HepG2 (cell line): ENCODE measurements around the gene DHRS1. TPM values are rescaled to one million over a fixed set of nuclear protein-coding genes. Genes with fewer than 3 reads are reported as not detected.

ENCODE experiments used
- ARID4A ChIP-seq: sonication (generic); formaldehyde crosslinking; IDR thresholded peaks from 2 replicates; pipeline ENCODE4 v1.5.0; 2020; ENCODE audit warnings: mild to moderate bottlenecking, missing genetic modification reagents, borderline replicate concordance
- ARID5B ChIP-seq: IDR thresholded peaks from 2 replicates; pipeline ENCODE4 v1.4.0; 2020; ENCODE audit warnings: mild to moderate bottlenecking, missing genetic modification reagents
- CENPX ChIP-seq: sonication (generic); formaldehyde crosslinking; IDR thresholded peaks from 2 replicates; pipeline ENCODE4 v1.9.0; 2021; ENCODE audit warnings: mild to moderate bottlenecking, missing genetic modification reagents, moderate library complexity
- MTERF4 ChIP-seq: sonication (generic); formaldehyde crosslinking; IDR thresholded peaks from 2 replicates; pipeline ENCODE4 v1.8.0; 2023; ENCODE audit warnings: mild to moderate bottlenecking, missing genetic modification reagents
- MXD4 ChIP-seq: IDR thresholded peaks from 2 replicates; pipeline ENCODE4 v1.6.1; 2016; ENCODE audit warnings: mild to moderate bottlenecking, missing biosample characterization, missing genetic modification reagents
- NR2F6 ChIP-seq, 2 experiments: IDR thresholded peaks; 2 replicates each; pipeline ENCODE4 v1.6.1; 2016; ENCODE audit warnings: antibody characterized with exemption in 1 of 2, mild to moderate bottlenecking in 1 of 2
- SALL1 ChIP-seq: sonication (generic); formaldehyde crosslinking; IDR thresholded peaks from 2 replicates; pipeline ENCODE4 v1.8.0; 2022; ENCODE audit warnings: mild to moderate bottlenecking, missing genetic modification reagents
- ZNF251 ChIP-seq: sonication (generic); formaldehyde crosslinking; IDR thresholded peaks from 2 replicates; pipeline ENCODE4 v1.9.0; 2021; ENCODE audit warnings: mild to moderate bottlenecking, missing genetic modification reagents
- ZNF280B ChIP-seq: sonication (generic); formaldehyde crosslinking; IDR thresholded peaks from 2 replicates; pipeline ENCODE4 v1.5.0; 2020; ENCODE audit warnings: missing genetic modification reagents, mild to moderate bottlenecking, borderline replicate concordance
- ZNF431 ChIP-seq: sonication (generic); formaldehyde crosslinking; IDR thresholded peaks from 2 replicates; pipeline ENCODE4 v1.9.0; 2022; ENCODE audit warnings: missing genetic modification reagents, low read depth, mild to moderate bottlenecking, borderline replicate concordance
- ZNF558 ChIP-seq: sonication (generic); formaldehyde crosslinking; IDR thresholded peaks from 2 replicates; pipeline ENCODE4 v1.9.0; 2022; ENCODE audit warnings: mild to moderate bottlenecking, missing genetic modification reagents, borderline replicate concordance
- ZNF572 ChIP-seq: sonication (generic); formaldehyde crosslinking; IDR thresholded peaks from 2 replicates; pipeline ENCODE4 v1.5.1; 2020; ENCODE audit warnings: mild to moderate bottlenecking, missing genetic modification reagents
- ZNF788 ChIP-seq: sonication (generic); formaldehyde crosslinking; IDR thresholded peaks from 2 replicates; pipeline ENCODE4 v1.5.0; 2020; ENCODE audit warnings: mild to moderate bottlenecking, missing genetic modification reagents, borderline replicate concordance
- ZNF878 ChIP-seq: sonication (generic); formaldehyde crosslinking; IDR thresholded peaks from 2 replicates; pipeline ENCODE4 v1.8.1; 2023; ENCODE audit warnings: mild to moderate bottlenecking, missing genetic modification reagents, moderate library complexity
- polyA plus RNA-seq, 8 experiments: library from polyadenylated mRNA; depleted of rRNA in 3 of 8; stranded (reverse) in 7 of 8; unstranded in 1 of 8; fragments of >200 nt; fragmentation: Illumina TruSeq in 4 of 8; extraction: Trizol in 4 of 8; gene quantifications; 2 replicates each; pipeline versions ENCODE4 v1.2.1 to v1.2.3, GENCODE V29; 2011 to 2016; ENCODE audit warnings: low read depth in 4 of 8, missing spikeins in 1 of 8, mixed read lengths in 1 of 8; ENCODE audit not compliant: insufficient read depth in 1 of 8
- total RNA-seq, 5 experiments: library from RNA; depleted of rRNA; stranded (reverse); fragments of >200 nt; fragmentation: Illumina TruSeq; extraction: Trizol; gene quantifications; 2 replicates each; pipeline ENCODE4 v1.2.3, GENCODE V29; 2016; ENCODE audit warnings: low read depth in 1 of 5

Gene DHRS1
- total and polyA plus RNA-seq, 2 of the 13 experiments (the other 11 are each of a cell fraction or from before 2014, with no cell fraction given) = 49.8 to 60.8 TPM

- TF ChIP-seq ARID4A (peak; percentile 62), SALL1 (CRISPR knock-in tag) (peak; percentile 76), ZNF572 (CRISPR knock-in tag) (peak; percentile 85), NR2F6 (IDR thresholded peaks at IDR 0.05) (peak; percentile 88), NR2F6 (CRISPR knock-in tag; IDR thresholded peaks at IDR 0.05) (peak; percentile 77), MXD4 (CRISPR knock-in tag) (0 out of 2 replicates have a peak, but pooled peaks have one; percentile 5), ZNF251 (CRISPR knock-in tag) (no peak), CENPX (CRISPR knock-in tag) (no peak), ZNF558 (CRISPR knock-in tag) (0 out of 2 replicates have a peak, but pooled peaks have one; percentile 40), ZNF878 (CRISPR knock-in tag) (peak; percentile 79; the same call in 1 of the 2 replicates), ARID5B (CRISPR knock-in tag) (peak; percentile 39; the same call in 1 of the 2 replicates), ZNF431 (CRISPR knock-in tag) (0 out of 2 replicates have a peak, but pooled peaks have one; percentile 74), ZNF280B (CRISPR knock-in tag) (peak; percentile 87; the same call in 1 of the 2 replicates), MTERF4 (CRISPR knock-in tag) (peak; percentile 67; the same call in 1 of the 2 replicates), ZNF788 (peak; percentile 42; the same call in 1 of the 2 replicates)
Measured at GRCh38 chr14:24255931-24256711, 43.5 kb downstream of the DHRS1 start (continued).
